K562 (cell line): ENCODE measurements around the gene SLC2A6. TPM values are rescaled to one million over a fixed set of nuclear protein-coding genes. Genes with fewer than 3 reads are reported as not detected.

Source experiments
- ATAC-seq: fragments of 200-7000 bp; cut with Tn5 transposase; 3 replicates; pipeline ENCODE4 v1.9.1; 2020; ENCODE audit warnings: moderate library complexity
- BruUV-seq: library from RNA; stranded (reverse); fragments of 400-500 nt; replicated peaks from 2 replicates; lab custom pipeline; 2021; lab: Mats Ljungman, UMichigan
- CTCF ChIA-PET: fragments of 300-600 bp; formaldehyde crosslinking; extraction: SDS; loops from one replicate; lab custom pipeline; 2021; ENCODE audit warnings: low intra/inter-chr PET ratio; lab: Yijun Ruan, JAX
- POLR2A ChIA-PET: fragments of 300-600, 350-650 bp; sonication (Branson Sonifier 250); formaldehyde crosslinking; extraction: SDS; loops from one replicate; lab custom pipeline; 2021; ENCODE audit warnings: antibody characterized with exemption, inconsistent platforms; lab: Yijun Ruan, JAX
- DNase-seq, 4 experiments: peaks; one replicate each; pipeline versions ENCODE4 v3.0.0 to v3.0.0-alpha.2; 2011 to 2018; ENCODE audit warnings: low spot score in 3 of 4, mixed read lengths in 3 of 4; ENCODE audit errors: extremely low read depth in 1 of 4
- FAIRE-seq: peaks from 2 replicates; lab custom pipeline; 2011; peaks lifted over from hg19 to GRCh38; lab: Jason Lieb, UNC
- H2AFZ ChIP-seq: 2 replicates; pipeline ENCODE4 v1.6.0; 2011; ENCODE audit warnings: low read depth, low read length, control low read depth, inconsistent platforms
- H3K27ac ChIP-seq: fragments of 200-600 bp; 3 replicates; pipeline ENCODE4 v1.8.0; 2011; ENCODE audit warnings: low read depth, mild to moderate bottlenecking, control low read depth, inconsistent platforms, low read length, moderate library complexity, mixed read lengths; ENCODE audit errors: extremely low read depth
- H3K27me3 ChIP-seq, 2 experiments: fragments of 300-600 bp in 1 of 2; 2 replicates in 1 of 2; 3 replicates in 1 of 2; pipeline versions ENCODE4 v1.6.0 to v1.8.0; 2011; ENCODE audit warnings: inconsistent platforms in 2 of 2, low read length in 2 of 2, mild to moderate bottlenecking in 1 of 2, mixed read lengths in 1 of 2, moderate library complexity in 1 of 2; ENCODE audit not compliant: control insufficient read depth in 2 of 2, insufficient read depth in 2 of 2
- H3K36me3 ChIP-seq: fragments of 300-600 bp; 3 replicates; pipeline ENCODE4 v1.8.0; 2011; ENCODE audit warnings: mild to moderate bottlenecking, low read length, inconsistent platforms; ENCODE audit not compliant: control insufficient read depth, insufficient read depth
- H3K4me1 ChIP-seq, 2 experiments: fragments of 200-600 bp in 1 of 2; replicated peaks in 1 of 2; 2 replicates in 1 of 2; 3 replicates in 1 of 2; pipeline versions ENCODE4 v1.5.1 to v1.8.0; 2011; ENCODE audit warnings: inconsistent platforms in 2 of 2, low read length in 2 of 2, mild to moderate bottlenecking in 1 of 2, mixed read lengths in 1 of 2, moderate library complexity in 1 of 2; ENCODE audit not compliant: control insufficient read depth in 2 of 2, insufficient read depth in 2 of 2
- H3K4me2 ChIP-seq: 2 replicates; pipeline ENCODE4 v1.6.1; 2011; ENCODE audit warnings: low read length, control low read depth, inconsistent platforms, mixed read lengths; ENCODE audit not compliant: insufficient read depth
- H3K4me3 ChIP-seq: fragments of 200-600 bp; sonication (generic), shearing (Covaris generic); 2 replicates; pipeline ENCODE4 v1.5.1; 2016; ENCODE audit warnings: control low read depth, inconsistent platforms
- H3K79me2 ChIP-seq: fragments of 200-600 bp; 3 replicates; pipeline ENCODE4 v1.8.0; 2011; ENCODE audit warnings: low read length, inconsistent platforms; ENCODE audit not compliant: control insufficient read depth, insufficient read depth
- H3K9ac ChIP-seq, 2 experiments: 2 replicates each; pipeline versions ENCODE4 v1.6.0 to v1.6.1; 2011; ENCODE audit warnings: low read depth in 2 of 2, low read length in 2 of 2, control low read depth in 1 of 2, inconsistent platforms in 1 of 2, mild to moderate bottlenecking in 1 of 2, mixed read lengths in 1 of 2; ENCODE audit not compliant: insufficient read depth in 1 of 2
- H3K9me1 ChIP-seq: one replicate; pipeline ENCODE4 v1.6.0; 2011; ENCODE audit warnings: inconsistent platforms, mild to moderate bottlenecking, low read length, moderate library complexity; ENCODE audit not compliant: control insufficient read depth, insufficient read depth
- H3K9me3 ChIP-seq: replicated peaks from 2 replicates; pipeline ENCODE4 v1.5.1; 2011; ENCODE audit warnings: low read depth, low read length, inconsistent platforms; ENCODE audit not compliant: control insufficient read depth, insufficient read depth
- H4K20me1 ChIP-seq: replicated peaks from 2 replicates; pipeline ENCODE4 v1.6.1; 2011; ENCODE audit warnings: low read length, inconsistent platforms, mixed read lengths; ENCODE audit not compliant: control insufficient read depth, insufficient read depth
- GABPB2 ChIP-seq: fragments of 250-450 bp; sonication (Bioruptor Pico); conservative IDR thresholded peaks from 2 replicates; pipeline ENCODE4 v1.5.1; 2021; ENCODE audit warnings: mild to moderate bottlenecking
- HMGN3 ChIP-seq: IDR thresholded peaks from 2 replicates; pipeline ENCODE4 v1.6.1; 2011; ENCODE audit warnings: borderline replicate concordance, low read depth, mild to moderate bottlenecking, mixed read lengths, low read length; ENCODE audit not compliant: insufficient read length; ENCODE audit errors: extremely low read depth
- HNRNPLL ChIP-seq: fragments of 200-400 bp; formaldehyde crosslinking; IDR thresholded peaks from 2 replicates; pipeline ENCODE4 v1.6.1; 2017; ENCODE audit warnings: low read length, low read depth, mild to moderate bottlenecking; ENCODE audit not compliant: poor library complexity, severe bottlenecking
- L3MBTL2 ChIP-seq: fragments of 450-650 bp; IDR thresholded peaks from 2 replicates; pipeline ENCODE4 v1.6.1; 2016; ENCODE audit warnings: mild to moderate bottlenecking, moderate library complexity
- MAFG ChIP-seq: fragments of 450-650 bp; conservative IDR thresholded peaks from 2 replicates; pipeline ENCODE4 v1.6.1; 2016; ENCODE audit warnings: missing genetic modification characterization, missing compliant biosample characterization
- MCM2 ChIP-seq: fragments of 450-650 bp; IDR thresholded peaks from 2 replicates; pipeline ENCODE4 v1.6.1; 2017; ENCODE audit warnings: low read depth, mild to moderate bottlenecking
- PCBP2 ChIP-seq: fragments of 200-400 bp; formaldehyde crosslinking; IDR thresholded peaks from 2 replicates; pipeline ENCODE4 v1.6.1; 2018; ENCODE audit warnings: low read length, low read depth, mild to moderate bottlenecking, moderate library complexity; ENCODE audit not compliant: poor library complexity, severe bottlenecking
- POLR2B ChIP-seq: fragments of 450-650 bp; IDR thresholded peaks from 2 replicates; pipeline ENCODE4 v1.6.1; 2018; ENCODE audit warnings: low read depth; ENCODE audit not compliant: partially characterized antibody
- RBM22 ChIP-seq: fragments of 200-400 bp; formaldehyde crosslinking; IDR thresholded peaks from 2 replicates; pipeline ENCODE4 v1.6.1; 2018; ENCODE audit warnings: low read length, low read depth; ENCODE audit not compliant: poor library complexity, severe bottlenecking
- SMAD4 ChIP-seq: fragments of 250-450 bp; sonication (Bioruptor Pico); conservative IDR thresholded peaks from 2 replicates; pipeline ENCODE4 v1.8.0; 2021; ENCODE audit warnings: inconsistent platforms, mild to moderate bottlenecking, moderate library complexity
- SMARCC2 ChIP-seq: fragments of 450-650 bp; IDR thresholded peaks from 2 replicates; pipeline ENCODE4 v1.6.1; 2017; ENCODE audit warnings: antibody characterized with exemption, moderate library complexity, mild to moderate bottlenecking, low read depth
- STAT5B ChIP-seq: fragments of 250-450 bp; sonication (Bioruptor Pico); IDR thresholded peaks from 2 replicates; pipeline ENCODE4 v1.8.0; 2021; ENCODE audit warnings: mild to moderate bottlenecking, inconsistent platforms
- ZKSCAN3 ChIP-seq: fragments of 250-450 bp; sonication (Bioruptor Pico); IDR thresholded peaks from 2 replicates; pipeline ENCODE4 v1.4.0; 2020
- ZNF146 ChIP-seq: IDR thresholded peaks from one replicate; pipeline ENCODE4 v1.6.1; 2018; ENCODE audit warnings: missing compliant biosample characterization; ENCODE audit not compliant: unreplicated experiment
- ZNF354B ChIP-seq: fragments of 250-450 bp; sonication (Bioruptor Pico); IDR thresholded peaks from 2 replicates; pipeline ENCODE4 v1.4.0; 2020
- WGBS: fragments of 100-300 bp; shearing (Covaris generic); methylation state at CpG from one replicate; pipeline ENCODE4 v1.1.6; 2016; ENCODE audit warnings: low coverage, mixed read lengths; ENCODE audit not compliant: insufficient coverage; ENCODE audit errors: missing lambda C conversion rate; 5-methylcytosine and 5-hydroxymethylcytosine counted together
- in situ Hi-C: fragments of 300-500 bp; cut with MboI; formaldehyde crosslinking; loops from 4 replicates; pipeline ENCODE4 v1.15.0; 2018; ENCODE audit warnings: inconsistent platforms, mixed read lengths
- intact Hi-C: fragments of 100-400 bp; cut with micrococcal nuclease; formaldehyde crosslinking; loops from 2 replicates; pipeline ENCODE4 v1.14.2; 2022
- polyA plus RNA-seq, 8 experiments: library from polyadenylated mRNA; depleted of rRNA in 4 of 8; stranded (reverse) in 5 of 8; unstranded in 3 of 8; fragments of >200 nt; fragmentation: Nextera tagmentation in 2 of 8; fragmentation: Illumina TruSeq in 1 of 8; extraction: Ambion mirVana in 2 of 8; extraction: Trizol in 1 of 8; gene quantifications; 2 replicates each; pipeline versions ENCODE4 v1.2.1 to v1.2.3, GENCODE V29; 2011 to 2014; ENCODE audit warnings: inconsistent platforms in 1 of 8, missing spikeins in 1 of 8
- total RNA-seq, 7 experiments: library from RNA; depleted of rRNA in 6 of 7; stranded (reverse); fragments of >200 nt in 6 of 7; fragmentation: Illumina TruSeq in 2 of 7; extraction: Trizol in 2 of 7; gene quantifications; 2 replicates each; pipeline versions ENCODE4 v1.2.1 to v1.2.3, GENCODE V29; 2011 to 2021; ENCODE audit warnings: low replicate concordance in 1 of 7
- TF ChIP-seq, protein P1 (sequence below): sonication (generic); formaldehyde crosslinking; IDR thresholded peaks from 2 replicates; pipeline ENCODE4 v1.8.0; 2022; ENCODE audit warnings: missing genetic modification reagents, mild to moderate bottlenecking, borderline replicate concordance
- TF ChIP-seq, protein P2 (sequence below): IDR thresholded peaks from 3 replicates; pipeline ENCODE4 v1.6.1; 2011; ENCODE audit warnings: borderline replicate concordance, mild to moderate bottlenecking, moderate library complexity; ENCODE audit not compliant: insufficient read length; ENCODE audit errors: extremely low read depth

SLC2A6 gene
- total and polyA plus RNA-seq, 9 of the 15 experiments (the other 6 are each of a cell fraction or from before 2014, with no cell fraction given): 0.04 to 0.38 (median 0.09) TPM; not detected in 3

DNA sequence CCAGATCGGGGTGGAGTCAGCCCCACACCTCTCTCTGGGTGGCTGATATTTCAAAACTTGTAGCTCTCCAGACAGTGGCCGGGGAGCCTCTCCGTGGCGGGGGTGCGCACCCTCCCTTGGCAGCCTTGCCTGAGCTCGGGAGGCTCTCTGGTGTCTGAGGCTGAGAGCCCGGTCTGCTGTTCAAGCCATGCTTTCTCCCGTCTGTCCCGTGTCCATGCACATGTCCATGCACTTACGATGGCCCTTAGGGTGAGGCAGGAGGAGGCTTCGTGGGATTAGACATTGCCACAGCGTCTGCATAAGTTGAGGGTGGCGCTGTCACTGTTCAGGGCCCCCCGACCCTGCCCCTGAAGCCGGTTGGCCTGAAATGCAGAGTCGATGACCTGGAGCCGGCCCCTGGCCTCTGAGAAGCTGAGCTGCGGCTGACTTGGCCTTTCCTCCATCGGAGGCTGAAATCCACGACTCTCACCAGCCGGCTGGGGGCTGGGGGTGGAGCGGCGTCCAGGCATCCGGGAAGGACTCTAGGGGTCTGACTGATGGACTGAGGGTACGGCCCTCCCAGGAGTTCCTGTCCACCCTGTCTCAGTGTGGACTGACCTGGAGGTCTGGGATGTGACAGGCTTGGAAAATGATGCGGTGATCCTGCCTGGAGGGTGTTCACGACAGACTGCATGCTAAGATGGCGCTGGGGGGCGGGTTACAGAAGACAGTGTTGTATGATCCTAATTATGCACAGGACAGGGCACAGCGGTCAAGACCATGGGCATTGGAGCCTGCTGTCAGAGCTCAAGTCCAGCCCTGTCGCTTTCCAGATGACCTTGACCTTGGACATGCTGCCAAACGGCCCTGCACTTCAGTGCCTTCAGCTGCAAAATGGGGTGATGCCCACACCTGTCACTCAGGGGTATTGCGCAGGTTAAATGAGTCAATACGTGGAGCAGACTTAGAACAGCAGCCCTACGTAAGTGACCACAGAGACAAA is 18.3 kb upstream of the SLC2A6 start:
- no peak for FAIRE-seq
- TF ChIP-seq, protein P1, sequence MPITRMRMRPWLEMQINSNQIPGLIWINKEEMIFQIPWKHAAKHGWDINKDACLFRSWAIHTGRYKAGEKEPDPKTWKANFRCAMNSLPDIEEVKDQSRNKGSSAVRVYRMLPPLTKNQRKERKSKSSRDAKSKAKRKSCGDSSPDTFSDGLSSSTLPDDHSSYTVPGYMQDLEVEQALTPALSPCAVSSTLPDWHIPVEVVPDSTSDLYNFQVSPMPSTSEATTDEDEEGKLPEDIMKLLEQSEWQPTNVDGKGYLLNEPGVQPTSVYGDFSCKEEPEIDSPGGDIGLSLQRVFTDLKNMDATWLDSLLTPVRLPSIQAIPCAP (CRISPR knock-in tag): no peak
- TF ChIP-seq PCBP2: no peak
- TF ChIP-seq ZNF354B (CRISPR knock-in tag): no peak
- TF ChIP-seq SMAD4 (CRISPR knock-in tag): no peak
- no peak for TF ChIP-seq SMARCC2
- no peak for TF ChIP-seq GABPB2 (CRISPR knock-in tag)
- TF ChIP-seq, protein P2, sequence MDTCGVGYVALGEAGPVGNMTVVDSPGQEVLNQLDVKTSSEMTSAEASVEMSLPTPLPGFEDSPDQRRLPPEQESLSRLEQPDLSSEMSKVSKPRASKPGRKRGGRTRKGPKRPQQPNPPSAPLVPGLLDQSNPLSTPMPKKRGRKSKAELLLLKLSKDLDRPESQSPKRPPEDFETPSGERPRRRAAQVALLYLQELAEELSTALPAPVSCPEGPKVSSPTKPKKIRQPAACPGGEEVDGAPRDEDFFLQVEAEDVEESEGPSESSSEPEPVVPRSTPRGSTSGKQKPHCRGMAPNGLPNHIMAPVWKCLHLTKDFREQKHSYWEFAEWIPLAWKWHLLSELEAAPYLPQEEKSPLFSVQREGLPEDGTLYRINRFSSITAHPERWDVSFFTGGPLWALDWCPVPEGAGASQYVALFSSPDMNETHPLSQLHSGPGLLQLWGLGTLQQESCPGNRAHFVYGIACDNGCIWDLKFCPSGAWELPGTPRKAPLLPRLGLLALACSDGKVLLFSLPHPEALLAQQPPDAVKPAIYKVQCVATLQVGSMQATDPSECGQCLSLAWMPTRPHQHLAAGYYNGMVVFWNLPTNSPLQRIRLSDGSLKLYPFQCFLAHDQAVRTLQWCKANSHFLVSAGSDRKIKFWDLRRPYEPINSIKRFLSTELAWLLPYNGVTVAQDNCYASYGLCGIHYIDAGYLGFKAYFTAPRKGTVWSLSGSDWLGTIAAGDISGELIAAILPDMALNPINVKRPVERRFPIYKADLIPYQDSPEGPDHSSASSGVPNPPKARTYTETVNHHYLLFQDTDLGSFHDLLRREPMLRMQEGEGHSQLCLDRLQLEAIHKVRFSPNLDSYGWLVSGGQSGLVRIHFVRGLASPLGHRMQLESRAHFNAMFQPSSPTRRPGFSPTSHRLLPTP: no peak
- TF ChIP-seq RBM22: no peak
- no peak for TF ChIP-seq MCM2
- TF ChIP-seq ZNF146 (CRISPR knock-in tag): no peak
- TF ChIP-seq L3MBTL2: no peak
- no peak for TF ChIP-seq MAFG (tag)
- no peak for TF ChIP-seq POLR2B
- TF ChIP-seq STAT5B (CRISPR knock-in tag): no peak
- no peak for TF ChIP-seq ZKSCAN3 (CRISPR knock-in tag)
- no peak for TF ChIP-seq HNRNPLL
- no peak for TF ChIP-seq HMGN3

More for the DNA sequence above, 18.3 kb upstream of the SLC2A6 start:
- BruUV-seq: no TSS peak
- 3% methylated on average over 33 of the region's 35 CpGs for WGBS
- no peaks in the 10 kb centered on the region for H3K9me1 ChIP-seq
- no peaks in the 10 kb centered on the region for H3K79me2 ChIP-seq
- H3K36me3 ChIP-seq: no peaks in the 10 kb centered on the region
- ATAC-seq (no peak), DNase-seq (no peak)
- in situ Hi-C loops (no loop called here), intact Hi-C loops (no loop called here)
- no peaks in the 10 kb centered on the region; the same call in 1 of the 2 replicates for H3K9me3 ChIP-seq
- no peak overlapping the region for H3K4me2 ChIP-seq
- no peaks in the 10 kb centered on the region for H4K20me1 ChIP-seq
- H3K4me1 ChIP-seq: peaks cover 0 to 23% of the 10 kb centered on the region in 2 experiments; a peak in 1 of 5 replicates
- H3K27ac ChIP-seq: no peak overlapping the region
- H3K27me3 ChIP-seq: peaks cover 17 to 76% of the 10 kb centered on the region in 2 experiments; a peak in 4 of 5 replicates
- no peak overlapping the region for H3K4me3 ChIP-seq
- ChIA-PET POLR2A (interaction anchor here (0.6 to 1.3 kb wide), 4 partner anchors 9 to 122 kb away, joined by 3 to 5 read pairs (median 3); no protein-coding TSS in a partner anchor), CTCF (no interaction called here)
- no peak overlapping the region for H2AFZ ChIP-seq
- no peak overlapping the region; a peak in 1 of 4 replicates for H3K9ac ChIP-seq
